Neural cell (in vitro differentiated cells): ENCODE measurements around the gene ABCA12.

Source experiments
- CTCF ChIP-seq: fragments of 450-650 bp; IDR thresholded peaks from 2 replicates; pipeline ENCODE4 v1.5.1; 2014; ENCODE audit warnings: antibody characterized with exemption, mild to moderate bottlenecking, moderate library complexity; ENCODE audit not compliant: poor library complexity, severe bottlenecking
- RAD21 ChIP-seq: fragments of 450-650 bp; conservative IDR thresholded peaks from 2 replicates; pipeline ENCODE4 v1.6.1; 2014; ENCODE audit warnings: antibody characterized with exemption, mild to moderate bottlenecking, moderate library complexity

- TF ChIP-seq RAD21 (no peak), CTCF (no peak)
Observed at GRCh38 chr2:215149060-215149459, 10.6 kb upstream of the ABCA12 start.
